GM12892 (cell line): ENCODE measurements around the gene CD81.

Experiments used
- POLR2A ChIP-seq: IDR thresholded peaks from 2 replicates; pipeline ENCODE4 v1.6.1; 2011; ENCODE audit warnings: low read depth, low read length, control low read depth
- POLR2AphosphoS5 ChIP-seq: IDR thresholded peaks from 2 replicates; pipeline ENCODE4 v1.6.1; 2011; ENCODE audit warnings: low read depth, low read length, control low read depth
- TAF1 ChIP-seq: IDR thresholded peaks from 2 replicates; pipeline ENCODE4 v1.6.1; 2011; ENCODE audit warnings: low read depth, mild to moderate bottlenecking, control low read depth, low read length, borderline replicate concordance

- TF ChIP-seq POLR2A (no peak), POLR2AphosphoS5 (no peak), TAF1 (no peak)
These were observed 1.7 kb upstream of the CD81 start for GRCh38 chr11:2375341-2375853.
